ENCODE data around the gene MAGI2. TPM values are rescaled to one million over a fixed set of nuclear protein-coding genes. Genes with fewer than 3 reads are reported as not detected.

The MAGI2 gene
- total RNA-seq, 2 donors from 2014 or later = 0.05 to 0.09 TPM

GRCh38 chr7:78873117-78873516 is 580.4 kb downstream of the MAGI2 start:
- Mint-ChIP-seq H3K27ac (no peak overlapping the region), H3K4me3 (no peak overlapping the region), H3K36me3 (ENCODE audit: low read depth) (no peaks in the 10 kb centered on the region), H3K9me3 (peaks cover 8% of the 10 kb centered on the region), H3K27me3 (no peaks in the 10 kb centered on the region), H3K4me1 (no peaks in the 10 kb centered on the region)
- ATAC-seq (replicated peaks) = no peak

- H3K36me3 Mint-ChIP-seq (ENCODE audit: low read depth) = no peaks in the 10 kb centered on the region
- H3K27me3 Mint-ChIP-seq = no peaks in the 10 kb centered on the region
- no peak overlapping the region for H3K27ac Mint-ChIP-seq
- peaks cover 17% of the 10 kb centered on the region for H3K9me3 Mint-ChIP-seq
- H3K4me3 Mint-ChIP-seq = no peak overlapping the region
- no peaks in the 10 kb centered on the region for H3K4me1 Mint-ChIP-seq
- no peak for ATAC-seq (replicated peaks)
Measured at GRCh38 chr7:78864339-78864738, 589.1 kb downstream of the MAGI2 start.

DNA sequence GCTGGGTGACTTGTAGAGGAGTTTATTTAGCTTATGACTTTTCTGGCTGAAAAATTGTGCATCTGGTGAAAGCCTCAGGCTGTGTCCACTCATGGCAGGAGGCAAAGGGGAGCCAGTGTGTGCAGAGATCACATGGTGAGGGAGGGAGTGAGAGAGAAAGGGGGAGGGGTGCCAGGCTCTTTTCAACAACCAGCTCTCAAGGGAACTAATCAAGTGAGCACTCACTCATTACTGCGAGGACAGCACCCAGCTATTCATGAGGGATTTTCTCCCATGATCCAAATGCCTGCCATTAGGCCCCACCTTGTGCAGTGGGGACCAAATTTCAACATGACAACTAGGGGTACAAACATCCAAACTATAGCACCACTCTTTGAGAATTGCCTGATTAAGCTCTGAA is 590.2 kb downstream of the MAGI2 start:
- Mint-ChIP-seq H3K27me3 (no peaks in the 10 kb centered on the region), H3K36me3 (ENCODE audit: low read depth) (no peaks in the 10 kb centered on the region), H3K4me1 (no peaks in the 10 kb centered on the region), H3K27ac (no peak overlapping the region), H3K9me3 (peaks cover 16% of the 10 kb centered on the region), H3K4me3 (no peak overlapping the region)
- no peak for ATAC-seq (replicated peaks)

GRCh38 chr7:78862411-78862900 is 591.0 kb downstream of the MAGI2 start:
- Mint-ChIP-seq H3K27ac (no peak overlapping the region), H3K9me3 (peaks cover 16% of the 10 kb centered on the region), H3K4me1 (no peaks in the 10 kb centered on the region), H3K27me3 (no peaks in the 10 kb centered on the region), H3K36me3 (ENCODE audit: low read depth) (no peaks in the 10 kb centered on the region), H3K4me3 (no peak overlapping the region)
- ATAC-seq (replicated peaks) = no peak

GRCh38 chr7:78852951-78853350 is 600.5 kb downstream of the MAGI2 start:
- Mint-ChIP-seq H3K27me3 (no peaks in the 10 kb centered on the region), H3K36me3 (ENCODE audit: low read depth) (no peaks in the 10 kb centered on the region), H3K27ac (no peak overlapping the region), H3K4me3 (no peak overlapping the region), H3K9me3 (peaks cover under 1% of the 10 kb centered on the region), H3K4me1 (no peaks in the 10 kb centered on the region)
- no peak for ATAC-seq (replicated peaks)

DNA sequence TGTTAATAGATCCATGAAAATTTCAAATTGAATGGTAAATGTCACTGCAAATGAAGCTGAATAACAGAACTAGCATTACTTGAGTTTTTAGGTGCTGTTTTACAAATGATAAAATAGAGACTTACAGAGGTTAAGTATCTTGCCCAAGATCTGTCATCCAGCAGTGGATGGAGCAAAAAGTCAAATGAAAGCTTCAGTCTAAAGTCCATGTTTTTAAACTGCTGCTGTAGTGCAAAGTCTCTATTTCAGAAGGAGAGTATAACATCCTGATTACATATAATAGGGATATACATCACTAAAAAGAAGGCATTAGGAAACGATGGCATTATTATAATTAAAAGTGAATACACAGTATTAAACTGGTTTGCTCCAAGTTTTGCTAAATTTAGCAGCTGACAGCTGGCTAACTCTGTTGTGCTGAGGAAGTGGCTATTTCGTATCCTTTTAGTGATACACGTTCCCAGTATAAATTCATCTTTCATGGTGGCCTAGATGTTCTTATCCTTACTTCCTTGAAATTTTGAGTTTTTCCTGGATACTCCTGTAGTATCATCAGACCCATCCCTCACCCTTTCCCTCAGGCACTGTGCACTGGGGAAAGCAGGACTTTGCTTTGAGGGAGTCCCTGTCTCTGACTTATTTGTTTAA is 603.2 kb downstream of the MAGI2 start:
- no peak for ATAC-seq (replicated peaks)
- Mint-ChIP-seq H3K4me1 (no peaks in the 10 kb centered on the region), H3K9me3 (peaks cover 4% of the 10 kb centered on the region), H3K4me3 (no peak overlapping the region), H3K27me3 (no peaks in the 10 kb centered on the region), H3K36me3 (ENCODE audit: low read depth) (no peaks in the 10 kb centered on the region), H3K27ac (no peak overlapping the region)

- ATAC-seq (replicated peaks) = no peak
- Mint-ChIP-seq H3K36me3 (ENCODE audit: low read depth) (no peaks in the 10 kb centered on the region), H3K27me3 (no peaks in the 10 kb centered on the region), H3K4me3 (no peak overlapping the region), H3K27ac (no peak overlapping the region), H3K4me1 (no peaks in the 10 kb centered on the region), H3K9me3 (peaks cover 8% of the 10 kb centered on the region)
Measured at GRCh38 chr7:78845155-78845554, 608.3 kb downstream of the MAGI2 start.

DNA sequence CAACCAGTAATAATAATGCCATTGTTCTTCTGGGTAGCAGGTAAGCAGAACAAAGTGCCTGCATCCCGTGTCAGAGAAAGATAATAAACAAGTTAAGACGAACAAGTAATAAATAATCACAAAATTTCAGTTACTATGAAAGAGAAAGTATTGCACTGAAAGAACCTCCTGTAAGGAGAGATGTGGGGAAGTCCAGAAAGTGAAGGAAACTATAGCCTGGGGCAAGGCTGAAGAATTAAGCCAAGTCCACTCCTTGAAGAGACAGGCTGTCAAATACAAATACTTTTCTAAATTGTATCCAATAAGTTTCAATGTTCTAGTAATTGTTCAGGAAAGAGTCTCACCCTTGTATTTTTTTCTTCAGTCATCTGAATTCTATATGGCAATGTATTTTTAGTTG is 611.4 kb downstream of the MAGI2 start:
- Mint-ChIP-seq H3K27ac (no peak overlapping the region), H3K4me3 (no peak overlapping the region), H3K9me3 (peaks cover 8% of the 10 kb centered on the region), H3K36me3 (ENCODE audit: low read depth) (no peaks in the 10 kb centered on the region), H3K27me3 (no peaks in the 10 kb centered on the region), H3K4me1 (no peaks in the 10 kb centered on the region)
- no peak for ATAC-seq (replicated peaks)

- Mint-ChIP-seq H3K27me3 (no peaks in the 10 kb centered on the region), H3K36me3 (ENCODE audit: low read depth) (no peaks in the 10 kb centered on the region), H3K4me3 (no peak overlapping the region), H3K4me1 (no peaks in the 10 kb centered on the region), H3K27ac (no peak overlapping the region), H3K9me3 (peaks cover 5% of the 10 kb centered on the region)
- no peak for ATAC-seq (replicated peaks)
Measured at GRCh38 chr7:78835897-78836296, 617.6 kb downstream of the MAGI2 start.

DNA sequence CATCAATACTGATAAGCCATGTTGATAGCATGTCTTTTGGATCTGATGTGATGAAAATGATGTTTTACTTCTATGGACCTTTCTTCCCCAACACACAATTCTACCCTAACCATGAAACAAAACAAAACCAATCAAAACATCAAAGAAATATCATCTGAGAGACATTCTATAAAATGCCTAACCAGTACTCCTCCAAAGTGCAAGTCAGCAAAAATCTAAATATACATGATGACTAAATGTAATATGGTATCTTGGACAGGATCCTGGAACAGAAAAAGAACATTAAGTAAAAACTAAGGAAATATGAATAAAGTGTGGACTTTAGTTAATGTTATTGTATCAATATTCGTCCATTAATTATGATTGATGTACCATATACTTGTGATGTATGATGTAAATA is 625.1 kb downstream of the MAGI2 start:
- no peak overlapping the region for H3K4me3 Mint-ChIP-seq
- no peak overlapping the region for H3K27ac Mint-ChIP-seq
- no peaks in the 10 kb centered on the region for H3K36me3 Mint-ChIP-seq (ENCODE audit: low read depth)
- no peaks in the 10 kb centered on the region for H3K4me1 Mint-ChIP-seq
- no peak for ATAC-seq (replicated peaks)
- H3K9me3 Mint-ChIP-seq = no peaks in the 10 kb centered on the region
- no peaks in the 10 kb centered on the region for H3K27me3 Mint-ChIP-seq

- H3K36me3 Mint-ChIP-seq (ENCODE audit: low read depth) = no peaks in the 10 kb centered on the region
- H3K4me3 Mint-ChIP-seq = no peak overlapping the region
- no peak for ATAC-seq (replicated peaks)
- no peak overlapping the region for H3K27ac Mint-ChIP-seq
- no peaks in the 10 kb centered on the region for H3K27me3 Mint-ChIP-seq
- H3K9me3 Mint-ChIP-seq = peaks cover 7% of the 10 kb centered on the region
- H3K4me1 Mint-ChIP-seq = no peaks in the 10 kb centered on the region
Measured at GRCh38 chr7:78803501-78804127, 649.9 kb downstream of the MAGI2 start.

DNA sequence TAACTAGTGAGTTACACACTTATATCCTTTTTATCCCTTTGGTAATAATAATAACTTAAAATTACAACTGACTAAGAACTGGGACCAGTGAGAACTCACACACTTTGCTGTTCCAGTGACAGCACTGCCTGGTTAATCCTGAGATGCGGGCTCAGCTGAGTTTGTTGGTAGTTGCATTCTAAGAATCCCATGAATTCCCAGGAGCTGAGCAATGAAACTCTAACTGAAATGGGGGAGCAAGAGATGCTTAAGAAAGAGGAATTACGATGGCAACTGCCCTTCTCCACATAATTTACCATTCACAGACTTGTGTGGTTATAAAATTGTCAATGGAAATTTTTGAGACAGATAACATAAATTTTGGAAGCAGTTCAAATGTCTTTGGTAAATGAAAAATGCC is 659.4 kb downstream of the MAGI2 start:
- Mint-ChIP-seq H3K9me3 (peaks cover 12% of the 10 kb centered on the region), H3K4me1 (no peaks in the 10 kb centered on the region), H3K4me3 (no peak overlapping the region), H3K27ac (no peak overlapping the region), H3K27me3 (no peaks in the 10 kb centered on the region), H3K36me3 (ENCODE audit: low read depth) (no peaks in the 10 kb centered on the region)
- ATAC-seq (replicated peaks) = no peak

GRCh38 chr7:78792624-78793023 is 660.8 kb downstream of the MAGI2 start:
- Mint-ChIP-seq H3K4me3 (no peak overlapping the region), H3K36me3 (ENCODE audit: low read depth) (no peaks in the 10 kb centered on the region), H3K9me3 (peaks cover 10% of the 10 kb centered on the region)

GRCh38 chr7:78792006-78792405 is 661.5 kb downstream of the MAGI2 start:
- no peak overlapping the region for H3K27ac Mint-ChIP-seq
- H3K27me3 Mint-ChIP-seq = no peaks in the 10 kb centered on the region
- no peaks in the 10 kb centered on the region for H3K4me1 Mint-ChIP-seq
- H3K36me3 Mint-ChIP-seq (ENCODE audit: low read depth) = no peaks in the 10 kb centered on the region
- no peak overlapping the region for H3K4me3 Mint-ChIP-seq
- H3K9me3 Mint-ChIP-seq = peaks cover 10% of the 10 kb centered on the region
- no peak for ATAC-seq (replicated peaks)

More at GRCh38 chr7:78792624-78793023, 660.8 kb downstream of the MAGI2 start:
- Mint-ChIP-seq H3K27me3 (no peaks in the 10 kb centered on the region), H3K27ac (no peak overlapping the region), H3K4me1 (no peaks in the 10 kb centered on the region)
- ATAC-seq (replicated peaks) = no peak

GRCh38 chr7:78788464-78788863 is 665.0 kb downstream of the MAGI2 start:
- Mint-ChIP-seq H3K4me1 (no peaks in the 10 kb centered on the region), H3K36me3 (ENCODE audit: low read depth) (no peaks in the 10 kb centered on the region), H3K27me3 (no peaks in the 10 kb centered on the region), H3K4me3 (no peak overlapping the region), H3K27ac (no peak overlapping the region), H3K9me3 (no peaks in the 10 kb centered on the region)
- no peak for ATAC-seq (replicated peaks)

All from activated T-helper 17 cell treated with anti-CD3 and anti-CD28 coated beads, Interleukin-2, amount 50 U/mL, for 72 hours (primary cell).